Trophoblast cell (in vitro differentiated cells and primary cell): Measurements from ENCODE around the gene SND1. TPM values are rescaled to one million over a fixed set of nuclear protein-coding genes. Genes with fewer than 3 reads are reported as not detected.
A peak's percentile ranks its signal among the peaks of the same experiment; 100 is the strongest.

Experiments
- DNase-seq, 2 donors: peaks; one replicate each; pipeline ENCODE4 v3.0.0-alpha.2; 2016
- H2AFZ ChIP-seq: 2 replicates; pipeline ENCODE4 v1.6.1; 2013; ENCODE audit warnings: low read length, moderate library complexity, mild to moderate bottlenecking; ENCODE audit not compliant: insufficient read depth, poor library complexity
- H2AK5ac ChIP-seq: 2 replicates; pipeline ENCODE4 v1.6.1; 2013; ENCODE audit warnings: mild to moderate bottlenecking, low read length
- H2BK120ac ChIP-seq: 2 replicates; pipeline ENCODE4 v1.6.1; 2013; ENCODE audit warnings: low read length, mild to moderate bottlenecking, moderate library complexity; ENCODE audit not compliant: insufficient read depth, poor library complexity
- H2BK12ac ChIP-seq: 2 replicates; pipeline ENCODE4 v1.6.1; 2013; ENCODE audit warnings: mild to moderate bottlenecking, low read length, moderate library complexity
- H2BK5ac ChIP-seq: 2 replicates; pipeline ENCODE4 v1.6.1; 2013; ENCODE audit warnings: low read length, low read depth, moderate library complexity, mild to moderate bottlenecking; ENCODE audit not compliant: poor library complexity
- H3K14ac ChIP-seq: 2 replicates; pipeline ENCODE4 v1.6.1; 2013; ENCODE audit warnings: mild to moderate bottlenecking, low read length
- H3K18ac ChIP-seq: 2 replicates; pipeline ENCODE4 v1.6.1; 2013; ENCODE audit warnings: mild to moderate bottlenecking, low read length
- H3K23ac ChIP-seq: 2 replicates; pipeline ENCODE4 v1.6.1; 2013; ENCODE audit warnings: low read length
- H3K27ac ChIP-seq: 2 replicates; pipeline ENCODE4 v1.5.1; 2013; ENCODE audit warnings: low read depth, mild to moderate bottlenecking, inconsistent platforms, low read length, moderate library complexity
- H3K27me3 ChIP-seq: 2 replicates; pipeline ENCODE4 v1.6.1; 2013; ENCODE audit warnings: inconsistent platforms, mild to moderate bottlenecking, low read length, moderate library complexity; ENCODE audit not compliant: insufficient read depth
- H3K36me3 ChIP-seq, 2 experiments: 1 replicate in 1 of 2; 2 replicates in 1 of 2; pipeline ENCODE4 v1.6.1; 2013; ENCODE audit warnings: low read length in 2 of 2, mild to moderate bottlenecking in 2 of 2, moderate library complexity in 1 of 2; ENCODE audit not compliant: insufficient read depth in 2 of 2, control insufficient read depth in 1 of 2
- H3K4ac ChIP-seq: 2 replicates; pipeline ENCODE4 v1.6.1; 2013; ENCODE audit warnings: low read depth, mild to moderate bottlenecking, low read length, moderate library complexity
- H3K4me1 ChIP-seq, 2 experiments: 1 replicate in 1 of 2; 2 replicates in 1 of 2; pipeline ENCODE4 v1.6.1; 2013; ENCODE audit warnings: low read length in 2 of 2, mild to moderate bottlenecking in 2 of 2, moderate library complexity in 1 of 2; ENCODE audit not compliant: insufficient read depth in 2 of 2, control insufficient read depth in 1 of 2
- H3K4me2 ChIP-seq: 2 replicates; pipeline ENCODE4 v1.6.1; 2013; ENCODE audit warnings: inconsistent platforms, mild to moderate bottlenecking, low read length, moderate library complexity
- H3K4me3 ChIP-seq: 2 replicates; pipeline ENCODE4 v1.5.1; 2013; ENCODE audit warnings: mild to moderate bottlenecking, low read depth, low read length, inconsistent platforms
- H3K79me1 ChIP-seq: one replicate; pipeline ENCODE4 v1.6.1; 2013; ENCODE audit warnings: low read length
- H3K79me2 ChIP-seq: 2 replicates; pipeline ENCODE4 v1.6.1; 2013; ENCODE audit warnings: low read length, mild to moderate bottlenecking; ENCODE audit not compliant: control insufficient read depth, insufficient read depth, poor library complexity
- H3K9ac ChIP-seq: 2 replicates; pipeline ENCODE4 v1.6.1; 2013; ENCODE audit warnings: mild to moderate bottlenecking, low read length
- H3K9me3 ChIP-seq: 2 replicates; pipeline ENCODE4 v1.6.1; 2013; ENCODE audit warnings: low read depth, mild to moderate bottlenecking, control low read depth, inconsistent platforms, low read length; ENCODE audit not compliant: insufficient read depth
- H4K12ac ChIP-seq: 2 replicates; pipeline ENCODE4 v1.6.1; 2013; ENCODE audit warnings: low read depth, mild to moderate bottlenecking, low read length, moderate library complexity
- H4K8ac ChIP-seq: 2 replicates; pipeline ENCODE4 v1.6.1; 2013; ENCODE audit warnings: low read depth, mild to moderate bottlenecking, low read length, moderate library complexity
- H4K91ac ChIP-seq: one replicate; pipeline ENCODE4 v1.6.1; 2013; ENCODE audit warnings: low read depth, mild to moderate bottlenecking, low read length, moderate library complexity
- WGBS: extraction: QIAGEN DNeasy Blood & Tissue Kit; methylation state at CpG from one replicate; pipeline ENCODE4 v1.1.7; 2013; ENCODE audit warnings: missing lambda C conversion rate; ENCODE audit not compliant: insufficient read length, insufficient coverage; ENCODE audit errors: extremely low coverage; 5-methylcytosine and 5-hydroxymethylcytosine counted together
- polyA plus RNA-seq: library from polyadenylated mRNA; stranded (reverse); fragments of 200-250 nt; gene quantifications from 2 replicates; pipeline ENCODE4 v1.2.3, GENCODE V29; 2013

SND1 gene
- 183 TPM in 2 replicates for polyA plus RNA-seq

- peak within 1 kb of the TSS; percentile 75 for H3K27ac ChIP-seq
- H2BK120ac ChIP-seq, result peak within 1 kb of the TSS; percentile 78
- H3K14ac ChIP-seq, result peak within 1 kb of the TSS; percentile 93
- peak within 1 kb of the TSS; percentile 96 for H3K4me3 ChIP-seq
- peak within 1 kb of the TSS; percentile 97 for H4K8ac ChIP-seq
- WGBS, result no CpG with 5 or more reads among the region's 67 CpGs
- H3K9me3 ChIP-seq, result no peaks in the 10 kb centered on the region
- H3K4me2 ChIP-seq, result peak within 1 kb of the TSS; percentile 76
- peaks cover 20% of the 10 kb centered on the region for H3K79me2 ChIP-seq
- H4K12ac ChIP-seq, result peak within 1 kb of the TSS; percentile 86
- peak within 1 kb of the TSS; percentile 97 for H4K91ac ChIP-seq
- H3K79me1 ChIP-seq, result peaks cover 15% of the 10 kb centered on the region
- peak within 1 kb of the TSS; percentile 61 for H2AK5ac ChIP-seq
- H2BK12ac ChIP-seq, result no peak within 1 kb of the TSS
- peak within 1 kb of the TSS; percentile 95 for H3K18ac ChIP-seq
- peak within 1 kb of the TSS; percentile 78 for H3K9ac ChIP-seq
- peak within 1 kb of the TSS; percentile 76 for H3K4ac ChIP-seq
- H3K27me3 ChIP-seq, result no peaks in the 10 kb centered on the region
- no peak within 1 kb of the TSS for H3K23ac ChIP-seq
- peak within 1 kb of the TSS; percentile 78 for H2AFZ ChIP-seq
- peaks cover 6 to 12% of the 10 kb centered on the region in 2 experiments for H3K4me1 ChIP-seq
- H2BK5ac ChIP-seq, result peak within 1 kb of the TSS; percentile 87
- DNase-seq, result peak; percentile 98 to 99
- peaks cover 0 to 3% of the 10 kb centered on the region in 2 experiments for H3K36me3 ChIP-seq
Observed at GRCh38 chr7:127651556-127652332, at the start of gene SND1. Gene SND1, plus strand, starts transcription at chr7:127652194. Its CDS starts 180 bp downstream, at chr7:127652374.

GRCh38 chr7:127608446-127608845, 43.5 kb upstream of the SND1 start:
- H3K23ac ChIP-seq, result no peak overlapping the region
- no peaks in the 10 kb centered on the region for H3K79me1 ChIP-seq
- no peak for DNase-seq
- no peak overlapping the region for H2BK5ac ChIP-seq
- H2AFZ ChIP-seq, result no peak overlapping the region
- no peak overlapping the region for H4K91ac ChIP-seq
- no peak overlapping the region for H3K18ac ChIP-seq
- H4K12ac ChIP-seq, result no peak overlapping the region
- no peak overlapping the region for H2AK5ac ChIP-seq
- H3K79me2 ChIP-seq, result no peaks in the 10 kb centered on the region
- no CpG with 5 or more reads among the region's 6 CpGs for whole genome bisulfite sequencing
- H3K4me1 ChIP-seq, result no peaks in the 10 kb centered on the region
- no peaks in the 10 kb centered on the region for H3K27me3 ChIP-seq
- H2BK120ac ChIP-seq, result no peak overlapping the region
- no peak overlapping the region for H3K27ac ChIP-seq
- no peak overlapping the region for H3K14ac ChIP-seq
- H3K4me3 ChIP-seq, result no peak overlapping the region
- no peaks in the 10 kb centered on the region for H3K36me3 ChIP-seq
- no peak overlapping the region for H3K9ac ChIP-seq
- H4K8ac ChIP-seq, result no peak overlapping the region
- H3K4me2 ChIP-seq, result no peak overlapping the region
- H3K4ac ChIP-seq, result no peak overlapping the region
- peaks cover 16% of the 10 kb centered on the region for H3K9me3 ChIP-seq
- no peak overlapping the region for H2BK12ac ChIP-seq

GRCh38 chr7:127609297-127609696, 42.7 kb upstream of the SND1 start:
- Histone ChIP-seq H3K79me2 (no peaks in the 10 kb centered on the region), H2BK12ac (no peak overlapping the region), H3K4me2 (no peak overlapping the region), H3K23ac (no peak overlapping the region), H3K36me3 (no peaks in the 10 kb centered on the region), H3K27ac (no peak overlapping the region), H2AK5ac (no peak overlapping the region), H4K12ac (no peak overlapping the region), H3K27me3 (no peaks in the 10 kb centered on the region), H3K9ac (no peak overlapping the region), H3K18ac (no peak overlapping the region), H2BK5ac (no peak overlapping the region), H2AFZ (no peak overlapping the region), H3K14ac (no peak overlapping the region), H3K79me1 (no peaks in the 10 kb centered on the region), H2BK120ac (no peak overlapping the region), H3K9me3 (peaks cover 16% of the 10 kb centered on the region), H4K91ac (no peak overlapping the region), H3K4me1 (no peaks in the 10 kb centered on the region), H4K8ac (no peak overlapping the region), H3K4ac (no peak overlapping the region), H3K4me3 (no peak overlapping the region)
- no CpG with 5 or more reads among the region's 6 CpGs for WGBS
- no peak for DNase-seq

- Histone ChIP-seq H3K4ac (no peak overlapping the region), H3K4me3 (no peak overlapping the region), H3K27ac (no peak overlapping the region), H3K18ac (no peak overlapping the region), H3K4me2 (no peak overlapping the region), H3K27me3 (no peaks in the 10 kb centered on the region), H2AFZ (no peak overlapping the region), H3K9me3 (peaks cover 16% of the 10 kb centered on the region), H3K36me3 (no peaks in the 10 kb centered on the region), H3K23ac (no peak overlapping the region), H3K9ac (no peak overlapping the region), H3K4me1 (no peaks in the 10 kb centered on the region), H3K79me1 (no peaks in the 10 kb centered on the region), H4K12ac (no peak overlapping the region), H2BK5ac (no peak overlapping the region), H3K79me2 (no peaks in the 10 kb centered on the region), H4K8ac (no peak overlapping the region), H2BK12ac (no peak overlapping the region), H2BK120ac (no peak overlapping the region), H3K14ac (no peak overlapping the region), H4K91ac (no peak overlapping the region), H2AK5ac (no peak overlapping the region)
- no CpG with 5 or more reads among the region's 1 CpG for WGBS
- no peak for DNase-seq
Observed at GRCh38 chr7:127612263-127612662, 39.7 kb upstream of the SND1 start.
